ENCODE measurements around the gene ZSWIM6. TPM values are rescaled to one million over a fixed set of nuclear protein-coding genes. Genes with fewer than 3 reads are reported as not detected.

ZSWIM6 gene
- total RNA-seq, 2 experiments from 2014 or later, result 0.06 to 0.17 TPM

DNA sequence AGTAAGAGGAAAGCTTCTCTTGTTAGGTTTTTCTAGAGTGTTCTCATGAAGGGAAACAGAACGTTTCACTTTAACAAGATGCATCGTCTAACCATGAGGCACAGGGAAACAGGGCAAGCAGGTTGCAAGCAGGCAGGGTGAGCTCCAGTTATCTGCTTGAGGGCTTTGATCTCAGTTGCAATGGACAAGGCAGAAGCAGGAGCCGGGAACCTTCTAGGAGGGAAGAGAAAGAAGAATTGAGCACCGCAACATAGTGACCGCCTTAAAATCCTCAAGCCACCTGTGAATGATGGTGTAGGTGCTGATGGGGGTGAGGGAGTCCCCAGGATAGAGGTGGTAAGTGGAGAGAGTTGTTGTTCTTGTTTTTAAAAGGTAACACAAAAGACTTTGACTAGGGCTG lies 22.9 kb upstream of the ZSWIM6 start:
- Histone ChIP-seq H3K36me3 (ENCODE audit: insufficient read depth, low read length) (no peaks in the 10 kb centered on the region), H3K9me3 (ENCODE audit: low read length) (no peaks in the 10 kb centered on the region), H4K20me1 (ENCODE audit: insufficient read depth, low read length) (no peaks in the 10 kb centered on the region), H3K4me3 (ENCODE audit: low read depth, low read length, poor library complexity, severe bottlenecking) (no peak overlapping the region), H3K9me2 (ENCODE audit: insufficient read depth, low read length) (no peaks in the 10 kb centered on the region), H3K79me2 (ENCODE audit: insufficient read depth, low read depth, low read length) (no peaks in the 10 kb centered on the region), H3K4me2 (ENCODE audit: low read length) (no peak overlapping the region), H3K27ac (ENCODE audit: low read depth, low read length, poor library complexity, severe bottlenecking) (no peak overlapping the region), H3K4me1 (ENCODE audit: insufficient read depth, low read length, poor library complexity, severe bottlenecking) (no peaks in the 10 kb centered on the region), H2AFZ (ENCODE audit: low read length) (no peak overlapping the region)
- POLR2A ChIA-PET, result no interaction called here
- BruUV-seq (replicated peaks), result no TSS peak
- no peak for DNase-seq (ENCODE audit: low spot score)
- CTCF ChIA-PET (ENCODE audit: unreplicated experiment), result no interaction called here
- TF ChIP-seq, protein P1, sequence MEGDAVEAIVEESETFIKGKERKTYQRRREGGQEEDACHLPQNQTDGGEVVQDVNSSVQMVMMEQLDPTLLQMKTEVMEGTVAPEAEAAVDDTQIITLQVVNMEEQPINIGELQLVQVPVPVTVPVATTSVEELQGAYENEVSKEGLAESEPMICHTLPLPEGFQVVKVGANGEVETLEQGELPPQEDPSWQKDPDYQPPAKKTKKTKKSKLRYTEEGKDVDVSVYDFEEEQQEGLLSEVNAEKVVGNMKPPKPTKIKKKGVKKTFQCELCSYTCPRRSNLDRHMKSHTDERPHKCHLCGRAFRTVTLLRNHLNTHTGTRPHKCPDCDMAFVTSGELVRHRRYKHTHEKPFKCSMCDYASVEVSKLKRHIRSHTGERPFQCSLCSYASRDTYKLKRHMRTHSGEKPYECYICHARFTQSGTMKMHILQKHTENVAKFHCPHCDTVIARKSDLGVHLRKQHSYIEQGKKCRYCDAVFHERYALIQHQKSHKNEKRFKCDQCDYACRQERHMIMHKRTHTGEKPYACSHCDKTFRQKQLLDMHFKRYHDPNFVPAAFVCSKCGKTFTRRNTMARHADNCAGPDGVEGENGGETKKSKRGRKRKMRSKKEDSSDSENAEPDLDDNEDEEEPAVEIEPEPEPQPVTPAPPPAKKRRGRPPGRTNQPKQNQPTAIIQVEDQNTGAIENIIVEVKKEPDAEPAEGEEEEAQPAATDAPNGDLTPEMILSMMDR (conservative IDR thresholded peaks at IDR 0.05; ENCODE audit: low read length), result no peak
- TF ChIP-seq EZH2phosphoT487 (IDR thresholded peaks at IDR 0.05; ENCODE audit: borderline replicate concordance, low read depth, low read length), result no peak
- intact Hi-C loops (cut with micrococcal nuclease; ENCODE audit: unreplicated experiment), result no loop called here

DNA sequence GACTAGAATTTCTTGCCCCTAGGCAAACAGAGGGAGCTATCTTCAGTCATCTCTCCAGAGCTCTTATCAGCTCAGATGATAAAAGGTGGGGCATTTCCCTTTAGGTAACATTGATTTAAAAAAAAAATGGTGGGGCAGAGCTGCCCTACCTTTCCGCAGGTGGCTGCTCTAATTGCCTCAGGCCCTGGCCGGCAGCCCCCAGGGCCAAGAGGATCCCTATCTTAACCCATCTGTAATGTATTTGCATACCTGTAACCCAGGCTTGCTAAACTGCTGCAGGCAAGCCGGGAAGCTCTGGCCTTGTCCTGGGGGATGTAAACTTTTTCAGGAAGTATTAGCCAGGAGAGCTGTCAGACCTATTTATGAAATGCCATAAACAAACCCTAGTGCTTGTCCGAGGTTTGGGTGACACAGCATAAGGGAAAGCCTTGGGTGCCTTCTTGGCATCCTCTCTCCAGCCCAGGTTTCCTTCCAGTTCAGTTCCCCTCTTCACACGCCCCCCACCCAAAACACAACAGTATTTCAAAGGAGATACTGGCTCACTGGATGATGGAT lies 20.9 kb upstream of the ZSWIM6 start:
- ChIA-PET CTCF (ENCODE audit: unreplicated experiment) (no interaction called here), POLR2A (no interaction called here)
- no peak for DNase-seq (ENCODE audit: low spot score)
- Histone ChIP-seq H4K20me1 (ENCODE audit: insufficient read depth, low read length) (no peaks in the 10 kb centered on the region), H3K9me2 (ENCODE audit: insufficient read depth, low read length) (no peaks in the 10 kb centered on the region), H3K36me3 (ENCODE audit: insufficient read depth, low read length) (no peaks in the 10 kb centered on the region), H3K9me3 (ENCODE audit: low read length) (no peaks in the 10 kb centered on the region), H3K79me2 (ENCODE audit: insufficient read depth, low read depth, low read length) (no peaks in the 10 kb centered on the region), H3K27ac (ENCODE audit: low read depth, low read length, poor library complexity, severe bottlenecking) (no peak overlapping the region), H2AFZ (ENCODE audit: low read length) (no peak overlapping the region), H3K4me3 (ENCODE audit: low read depth, low read length, poor library complexity, severe bottlenecking) (no peak overlapping the region), H3K4me1 (ENCODE audit: insufficient read depth, low read length, poor library complexity, severe bottlenecking) (no peaks in the 10 kb centered on the region), H3K4me2 (ENCODE audit: low read length) (no peak overlapping the region)
- TF ChIP-seq, protein P1 (conservative IDR thresholded peaks at IDR 0.05; ENCODE audit: low read length), result no peak
- TF ChIP-seq EZH2phosphoT487 (IDR thresholded peaks at IDR 0.05; ENCODE audit: borderline replicate concordance, low read depth, low read length), result no peak
- BruUV-seq (replicated peaks), result no TSS peak
- intact Hi-C loops (cut with micrococcal nuclease; ENCODE audit: unreplicated experiment), result no loop called here

DNA sequence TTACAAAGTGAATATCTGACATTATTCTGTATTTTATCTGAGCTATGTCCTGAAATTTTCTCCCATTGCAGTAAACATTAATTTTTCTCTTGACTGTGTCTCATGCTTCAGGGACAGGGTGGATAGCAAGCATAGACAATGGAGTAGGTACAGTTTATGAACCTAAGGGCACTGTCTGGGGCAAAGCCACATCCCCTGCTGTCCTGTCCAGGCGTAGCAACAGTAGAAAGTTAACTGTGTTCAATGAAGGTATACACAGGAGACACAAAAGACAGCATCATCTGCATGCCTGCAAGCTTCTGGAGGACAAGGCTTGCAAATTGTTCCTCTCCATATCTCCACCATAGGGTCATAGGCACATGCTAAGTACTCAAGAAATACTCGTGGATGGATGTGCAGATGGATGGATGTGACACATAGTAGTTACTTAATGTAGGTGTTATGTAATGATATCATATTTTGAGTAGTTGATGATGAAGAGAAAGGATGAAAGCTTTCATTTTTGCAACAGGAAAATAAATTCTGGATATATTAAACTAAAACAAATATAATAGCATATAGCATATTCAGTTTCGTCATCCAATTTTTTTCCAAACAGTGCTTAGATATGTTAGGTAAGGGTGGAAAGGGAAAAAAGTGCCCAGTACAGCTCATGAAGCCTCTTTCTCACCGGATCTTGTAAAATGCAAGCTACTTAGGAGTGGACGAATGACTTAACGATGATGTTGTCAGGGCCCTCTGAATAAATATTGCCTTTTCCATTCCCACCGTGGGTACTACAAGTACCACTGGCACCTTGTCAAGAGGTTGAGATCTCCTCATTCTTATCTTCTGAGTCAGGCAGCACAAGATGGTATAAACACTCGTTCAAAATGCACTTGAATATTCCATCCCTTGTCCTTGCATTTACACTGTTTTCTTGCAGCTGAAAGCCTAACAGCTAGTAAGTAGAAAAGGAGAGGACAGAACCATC lies 19.9 kb upstream of the ZSWIM6 start:
- POLR2A ChIA-PET, result interaction anchor here (0.6 kb wide), 1 partner anchor 873 kb away, joined by 3 read pairs; no protein-coding TSS in a partner anchor
- no peak overlapping the region for H3K4me3 ChIP-seq (ENCODE audit: low read depth, low read length, poor library complexity, severe bottlenecking)
- no peak overlapping the region for H2AFZ ChIP-seq (ENCODE audit: low read length)
- no peaks in the 10 kb centered on the region for H4K20me1 ChIP-seq (ENCODE audit: insufficient read depth, low read length)
- no peaks in the 10 kb centered on the region for H3K79me2 ChIP-seq (ENCODE audit: insufficient read depth, low read depth, low read length)
- no peak for DNase-seq (ENCODE audit: low spot score)
- H3K9me3 ChIP-seq (ENCODE audit: low read length), result no peaks in the 10 kb centered on the region
- no peaks in the 10 kb centered on the region for H3K9me2 ChIP-seq (ENCODE audit: insufficient read depth, low read length)
- CTCF ChIA-PET (ENCODE audit: unreplicated experiment), result no interaction called here
- intact Hi-C loops (cut with micrococcal nuclease; ENCODE audit: unreplicated experiment), result no loop called here
- no peaks in the 10 kb centered on the region for H3K4me1 ChIP-seq (ENCODE audit: insufficient read depth, low read length, poor library complexity, severe bottlenecking)
- TF ChIP-seq, protein P1 (conservative IDR thresholded peaks at IDR 0.05; ENCODE audit: low read length), result no peak
- TF ChIP-seq EZH2phosphoT487 (IDR thresholded peaks at IDR 0.05; ENCODE audit: borderline replicate concordance, low read depth, low read length), result no peak
- H3K27ac ChIP-seq (ENCODE audit: low read depth, low read length, poor library complexity, severe bottlenecking), result no peak overlapping the region
- no peak overlapping the region for H3K4me2 ChIP-seq (ENCODE audit: low read length)
- BruUV-seq (replicated peaks), result no TSS peak
- no peaks in the 10 kb centered on the region for H3K36me3 ChIP-seq (ENCODE audit: insufficient read depth, low read length)
